HUES64 (cell line): ENCODE measurements around the gene TNFRSF13B.
"Not testable (repeated sequence)": the region's sequence is repeated elsewhere in the genome, so short reads cannot be mapped to it uniquely, and the experiment has no call there.

ENCODE experiments used
- H3K27ac ChIP-seq: 2 replicates; pipeline ENCODE4 v1.7.0; 2013; ENCODE audit warnings: low read depth, low read length, inconsistent platforms
- H3K27me3 ChIP-seq: 2 replicates; pipeline ENCODE4 v1.6.1; 2013; ENCODE audit warnings: mild to moderate bottlenecking, low read length; ENCODE audit not compliant: insufficient read depth
- H3K36me3 ChIP-seq: 2 replicates; pipeline ENCODE4 v1.6.1; 2013; ENCODE audit warnings: mild to moderate bottlenecking, low read length; ENCODE audit not compliant: insufficient read depth
- H3K4me1 ChIP-seq: 2 replicates; pipeline ENCODE4 v1.6.1; 2013; ENCODE audit warnings: mild to moderate bottlenecking, low read length, moderate library complexity; ENCODE audit not compliant: insufficient read depth
- H3K4me3 ChIP-seq: 2 replicates; pipeline ENCODE4 v1.5.1; 2013; ENCODE audit warnings: mild to moderate bottlenecking, low read length, moderate library complexity
- H3K9ac ChIP-seq: 2 replicates; pipeline ENCODE4 v1.6.1; 2013; ENCODE audit warnings: mild to moderate bottlenecking, low read depth, low read length
- H3K9me3 ChIP-seq: 2 replicates; pipeline ENCODE4 v1.6.1; 2013; ENCODE audit warnings: low read depth, low read length; ENCODE audit not compliant: insufficient read depth
- WGBS: fragments of 150-250, 120-280 bp; methylation state at CpG from one replicate; pipeline ENCODE4 v1.1.7; 2013; ENCODE audit warnings: missing lambda C conversion rate; 5-methylcytosine and 5-hydroxymethylcytosine counted together

TNFRSF13B gene

DNA sequence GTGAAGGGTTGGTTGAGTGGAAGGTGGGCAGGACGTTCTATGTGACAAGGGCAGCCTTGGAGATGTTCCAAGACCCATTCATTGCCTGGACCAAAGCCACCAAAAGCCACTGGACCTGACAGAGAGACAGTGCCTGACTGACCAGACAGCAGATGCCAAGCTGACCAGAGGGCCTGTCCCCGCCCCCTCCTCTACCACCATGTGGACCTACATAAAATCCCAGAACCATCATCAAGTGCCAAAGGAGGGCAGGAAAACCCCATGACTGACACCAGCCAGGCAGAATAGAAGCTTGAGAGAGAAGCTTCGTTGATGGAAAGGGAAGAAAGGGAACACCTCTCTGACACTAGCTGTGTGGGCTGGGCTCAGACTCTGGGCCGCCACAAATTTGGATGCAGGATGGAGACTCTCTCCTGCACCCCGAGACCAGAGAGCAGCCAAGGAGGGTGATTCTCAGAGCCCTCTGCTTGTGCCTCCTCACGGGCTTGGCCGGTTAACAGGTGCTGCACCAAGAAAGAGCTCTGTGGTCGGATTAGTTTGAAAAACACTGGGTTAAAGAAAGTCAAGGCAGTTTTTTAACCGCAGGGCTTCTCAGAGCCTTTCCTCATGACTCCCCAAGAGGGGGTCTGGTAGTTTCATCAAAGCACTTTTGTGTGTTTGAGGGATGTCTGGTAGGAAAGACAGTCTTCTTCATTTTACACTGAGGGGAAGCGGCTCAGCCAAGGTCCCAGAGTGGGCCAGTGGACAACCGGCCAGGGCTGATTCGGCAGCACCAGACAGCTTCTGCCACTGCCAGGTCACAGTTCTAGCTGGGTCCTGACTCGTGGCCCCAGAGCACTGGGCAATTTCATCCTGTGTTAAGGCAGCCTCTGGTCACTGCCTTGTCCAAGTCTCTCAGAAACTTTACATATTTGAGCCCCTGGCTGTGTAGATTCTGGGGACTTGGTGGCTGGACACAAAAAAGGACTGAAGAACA, 1.7 kb downstream of the TNFRSF13B start:
- Histone ChIP-seq H3K36me3 (no peaks in the 10 kb centered on the region), H3K27ac (no peak overlapping the region), H3K9ac (no peak overlapping the region), H3K9me3 (no peaks in the 10 kb centered on the region), H3K4me3 (no peak overlapping the region), H3K4me1 (no peaks in the 10 kb centered on the region), H3K27me3 (no peaks in the 10 kb centered on the region)
- 89% methylated on average over 13 of the region's 13 CpGs for WGBS

DNA sequence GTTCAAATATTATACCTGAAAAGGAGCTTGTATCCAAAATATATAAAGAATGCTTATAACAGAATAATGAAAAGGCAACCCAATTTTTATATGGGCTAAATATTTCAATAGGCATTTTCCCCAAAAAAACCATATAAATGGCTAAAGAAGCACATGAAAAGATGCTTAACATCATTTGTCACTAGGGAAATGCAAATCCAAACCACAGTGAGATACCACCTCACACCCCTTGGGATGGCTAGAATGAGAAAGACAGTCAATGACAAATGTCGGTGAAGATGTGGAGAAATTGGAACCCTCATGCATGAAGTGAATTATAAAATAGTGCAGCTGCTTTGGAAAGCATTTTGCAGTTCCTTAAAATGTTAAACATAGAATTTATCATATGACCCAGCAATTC, 3.1 kb downstream of the TNFRSF13B start:
- Histone ChIP-seq H3K9ac (no peak overlapping the region), H3K4me1 (no peaks in the 10 kb centered on the region), H3K36me3 (no peaks in the 10 kb centered on the region), H3K4me3 (no peak overlapping the region), H3K9me3 (no peaks in the 10 kb centered on the region), H3K27me3 (no peaks in the 10 kb centered on the region), H3K27ac (no peak overlapping the region)
- 75% methylated on average over 1 of the region's 1 CpG for WGBS

DNA sequence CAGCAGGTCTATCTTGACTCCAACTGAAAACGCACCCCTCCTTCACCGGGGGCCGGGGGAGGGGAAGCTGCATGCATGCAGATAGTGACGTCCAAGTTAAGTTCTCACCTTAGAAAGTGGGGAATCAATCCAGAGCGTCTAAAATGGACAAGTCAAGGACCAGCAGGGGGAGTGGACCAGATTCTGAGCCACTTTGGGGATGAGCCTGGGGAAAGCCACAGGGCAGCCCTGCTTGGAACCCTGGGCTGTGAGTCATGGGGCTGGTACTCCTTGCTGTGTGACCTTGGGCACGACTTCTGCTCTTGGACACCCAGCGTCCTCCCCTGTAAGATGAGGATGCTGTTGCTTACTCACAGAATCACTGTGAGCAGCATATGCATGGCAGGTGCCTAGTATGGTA, 9.1 kb downstream of the TNFRSF13B start:
- WGBS, result 74% methylated on average over 7 of the region's 7 CpGs
- Histone ChIP-seq H3K4me3 (no peak overlapping the region), H3K36me3 (no peaks in the 10 kb centered on the region), H3K9ac (no peak overlapping the region), H3K27me3 (no peaks in the 10 kb centered on the region), H3K9me3 (peaks cover 3% of the 10 kb centered on the region; the same call in 1 of the 2 replicates), H3K27ac (no peak overlapping the region), H3K4me1 (no peaks in the 10 kb centered on the region)

DNA sequence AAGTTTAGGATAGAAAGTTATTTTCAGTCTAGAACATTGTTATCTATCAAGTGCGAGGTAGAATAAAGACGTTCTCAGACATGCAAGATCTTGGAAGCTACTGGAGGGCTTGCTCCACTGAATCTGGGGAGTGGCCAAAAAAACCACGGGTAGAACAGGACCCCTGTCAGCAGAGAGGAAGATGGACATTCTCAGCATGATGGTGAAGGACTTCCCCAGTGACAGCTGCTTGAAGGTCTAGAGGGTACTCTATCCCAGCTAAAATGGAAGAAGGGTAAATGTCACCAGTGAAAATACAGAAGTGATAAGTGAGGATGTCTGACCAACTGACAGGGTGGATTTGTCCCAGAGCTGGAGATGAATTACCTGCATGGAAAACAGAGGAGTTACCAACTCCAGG, 10.1 kb downstream of the TNFRSF13B start:
- no peaks in the 10 kb centered on the region for H3K4me1 ChIP-seq
- H3K9me3 ChIP-seq, result peaks cover 3% of the 10 kb centered on the region; the same call in 1 of the 2 replicates
- no peak overlapping the region for H3K27ac ChIP-seq
- H3K4me3 ChIP-seq, result no peak overlapping the region
- WGBS, result 92% methylated on average over 3 of the region's 3 CpGs
- H3K27me3 ChIP-seq, result no peaks in the 10 kb centered on the region
- no peak overlapping the region for H3K9ac ChIP-seq
- H3K36me3 ChIP-seq, result no peaks in the 10 kb centered on the region

DNA sequence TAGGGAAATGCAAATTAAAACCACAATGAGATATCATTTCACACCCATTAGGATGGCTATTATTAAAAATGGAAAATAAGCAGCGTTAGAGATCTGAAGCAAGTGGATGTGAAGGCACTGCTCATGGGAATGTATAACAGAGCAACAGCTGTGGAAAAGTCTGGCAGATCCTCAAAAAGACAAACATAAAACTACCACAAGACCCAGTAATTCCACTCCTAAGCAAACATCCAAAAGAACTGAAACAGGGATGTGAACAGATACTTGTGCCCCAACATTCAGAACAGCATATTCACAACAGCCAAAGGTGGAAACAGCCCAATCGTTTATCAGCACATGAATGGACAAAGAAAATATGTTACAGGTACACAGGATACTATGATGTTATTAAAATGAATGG, 10.9 kb downstream of the TNFRSF13B start:
- not testable (repeated sequence) for H3K27me3 ChIP-seq, H3K9me3 ChIP-seq, H3K36me3 ChIP-seq, H3K9ac ChIP-seq, H3K27ac ChIP-seq, H3K4me3 ChIP-seq, H3K4me1 ChIP-seq
- no CpG with 5 or more reads among the region's 2 CpGs for WGBS

DNA sequence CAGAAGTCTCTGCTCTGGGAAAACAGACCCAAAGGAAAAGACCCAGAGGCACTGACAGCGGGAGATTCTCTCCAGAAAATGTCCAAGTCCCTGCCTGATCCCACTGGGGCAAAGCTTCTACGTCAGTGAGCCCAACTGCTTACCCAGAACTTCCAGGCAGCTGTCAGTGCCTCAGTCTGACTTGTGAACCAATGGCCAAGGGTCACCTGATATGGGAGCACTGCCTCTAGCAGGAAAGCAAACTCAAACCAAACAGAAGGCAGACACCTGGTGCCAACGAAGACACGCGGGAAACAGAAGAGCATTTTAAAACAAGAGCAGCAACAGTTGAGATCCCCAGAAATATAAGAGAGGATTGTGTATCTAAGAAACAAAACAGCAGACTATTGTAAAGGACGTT, 16.9 kb downstream of the TNFRSF13B start:
- not testable (repeated sequence) for H3K4me1 ChIP-seq, H3K36me3 ChIP-seq, H3K4me3 ChIP-seq, H3K27ac ChIP-seq, H3K9ac ChIP-seq, H3K9me3 ChIP-seq, H3K27me3 ChIP-seq
- 88% methylated on average over 6 of the region's 6 CpGs for WGBS

DNA sequence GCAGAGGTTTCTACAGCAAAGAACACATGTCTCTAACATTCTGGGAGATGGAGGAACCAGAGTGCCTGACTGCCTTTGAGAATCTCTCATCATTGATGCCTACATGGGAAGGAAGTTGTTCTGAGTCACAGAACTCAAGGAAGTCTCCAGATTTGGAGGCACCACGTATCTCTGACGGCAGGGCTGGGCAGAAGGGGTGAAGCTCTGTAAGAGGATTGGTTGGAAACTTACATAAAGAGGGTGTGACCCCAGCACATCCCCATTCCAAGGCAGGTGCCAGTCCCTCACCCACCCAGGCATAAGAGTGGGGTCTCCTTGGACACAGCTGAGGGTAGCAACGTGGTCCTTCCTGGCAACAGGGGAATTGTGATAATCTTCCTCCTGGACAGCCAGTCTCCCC, 17.4 kb downstream of the TNFRSF13B start:
- Histone ChIP-seq H3K36me3 (no peaks in the 10 kb centered on the region), H3K4me3 (no peak overlapping the region), H3K9me3 (no peaks in the 10 kb centered on the region; the same call in 1 of the 2 replicates), H3K4me1 (no peaks in the 10 kb centered on the region), H3K9ac (no peak overlapping the region), H3K27ac (no peak overlapping the region), H3K27me3 (no peaks in the 10 kb centered on the region; the same call in 1 of the 2 replicates)
- WGBS, result 80% methylated on average over 3 of the region's 3 CpGs

DNA sequence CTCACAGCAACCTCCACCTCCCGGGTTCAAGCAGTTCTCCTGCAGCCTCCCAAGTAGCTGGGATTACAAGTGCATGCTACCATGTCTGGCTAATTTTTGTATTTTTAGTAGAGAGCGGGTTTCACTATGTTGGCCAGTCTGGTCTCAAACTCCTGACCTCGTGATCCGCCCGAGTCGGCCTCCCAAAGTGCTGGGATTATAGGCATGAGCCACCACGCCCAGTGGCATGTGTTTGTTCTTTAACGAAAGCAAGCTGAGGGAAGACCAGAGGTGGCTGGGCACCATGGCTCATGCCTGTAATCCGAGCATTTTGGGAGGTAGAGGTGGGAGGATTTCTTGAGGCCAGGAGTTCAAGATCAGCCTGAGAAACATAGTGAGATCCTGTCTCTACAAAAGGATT, 18.1 kb downstream of the TNFRSF13B start:
- Histone ChIP-seq H3K9me3 (peaks cover 3% of the 10 kb centered on the region), H3K36me3 (no peaks in the 10 kb centered on the region), H3K4me1 (no peaks in the 10 kb centered on the region), H3K27ac (no peak overlapping the region), H3K9ac (no peak overlapping the region), H3K27me3 (no peaks in the 10 kb centered on the region; the same call in 1 of the 2 replicates), H3K4me3 (no peak overlapping the region)
- 92% methylated on average over 9 of the region's 9 CpGs for WGBS

DNA sequence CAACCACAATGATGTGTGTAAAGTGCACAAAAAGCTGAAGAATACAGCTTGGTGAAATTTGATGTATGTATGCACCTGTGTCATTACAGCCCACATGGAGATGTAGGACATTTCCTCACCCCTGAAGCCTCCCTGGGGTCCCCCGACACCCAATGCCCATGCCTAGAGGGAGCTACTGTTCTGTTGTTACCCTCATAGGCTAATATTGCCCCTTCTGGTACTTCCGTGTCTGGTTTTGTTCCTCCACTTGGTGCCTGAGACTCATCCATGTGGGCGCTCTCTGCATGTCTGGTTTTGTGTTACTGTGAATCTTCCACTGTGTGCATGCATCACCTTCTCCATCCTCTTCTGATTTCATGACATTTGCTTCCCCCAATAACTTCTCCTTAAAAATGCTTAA, 18.6 kb downstream of the TNFRSF13B start:
- H3K36me3 ChIP-seq, result no peaks in the 10 kb centered on the region
- H3K9ac ChIP-seq, result no peak overlapping the region
- H3K27me3 ChIP-seq, result no peaks in the 10 kb centered on the region; the same call in 1 of the 2 replicates
- H3K27ac ChIP-seq, result no peak overlapping the region
- WGBS, result 92% methylated on average over 3 of the region's 3 CpGs
- peaks cover 7% of the 10 kb centered on the region for H3K9me3 ChIP-seq
- no peak overlapping the region for H3K4me3 ChIP-seq
- H3K4me1 ChIP-seq, result no peaks in the 10 kb centered on the region

DNA sequence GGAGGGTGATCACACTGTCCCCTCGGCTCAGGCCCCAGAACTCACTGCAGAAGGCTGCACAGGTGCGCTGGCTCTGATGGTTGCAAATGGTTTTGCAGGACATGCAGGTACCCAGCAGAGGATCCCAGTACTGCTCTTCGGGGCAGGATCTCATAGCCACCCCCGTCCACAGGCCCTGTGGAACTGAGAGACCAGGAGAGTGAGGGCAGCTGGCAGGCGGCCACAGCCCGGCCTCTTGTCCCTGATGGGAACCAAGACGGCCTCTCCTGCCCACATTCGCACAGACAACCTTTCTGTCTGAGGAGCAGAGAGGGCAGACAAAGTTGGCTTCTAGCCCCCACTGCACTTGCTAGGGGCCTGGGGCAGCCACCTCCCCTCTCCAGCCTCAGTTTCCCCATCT, 19.5 kb downstream of the TNFRSF13B start:
- no peaks in the 10 kb centered on the region for H3K4me1 ChIP-seq
- H3K27me3 ChIP-seq, result no peaks in the 10 kb centered on the region; the same call in 1 of the 2 replicates
- H3K9me3 ChIP-seq, result peaks cover 7% of the 10 kb centered on the region
- no peak overlapping the region for H3K9ac ChIP-seq
- 81% methylated on average over 8 of the region's 8 CpGs for WGBS
- H3K4me3 ChIP-seq, result no peak overlapping the region
- H3K36me3 ChIP-seq, result no peaks in the 10 kb centered on the region
- no peak overlapping the region for H3K27ac ChIP-seq

DNA sequence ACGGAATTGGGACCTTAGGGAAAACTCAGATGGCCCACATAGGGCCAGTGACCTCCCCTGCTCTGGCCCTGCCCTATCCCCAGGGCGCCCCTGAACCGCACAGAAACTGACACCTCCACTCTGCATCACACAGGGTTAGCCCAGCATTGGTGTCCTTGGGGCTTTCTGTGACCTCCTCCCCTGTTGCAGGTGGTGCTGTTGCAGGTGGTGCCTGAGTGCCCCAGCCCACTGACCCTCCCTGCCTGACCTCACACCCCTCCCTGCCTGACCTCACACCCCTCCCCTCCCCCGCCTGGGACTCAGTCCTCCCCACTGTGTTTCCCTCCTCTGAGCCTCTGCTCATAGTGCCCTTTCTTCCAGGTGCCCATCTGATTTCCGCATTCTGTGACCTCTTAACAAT, 21.4 kb downstream of the TNFRSF13B start:
- Histone ChIP-seq H3K27ac (no peak overlapping the region), H3K9me3 (peaks cover 7% of the 10 kb centered on the region), H3K9ac (no peak overlapping the region), H3K4me1 (0 out of 2 replicates have a peak, but pooled peaks cover under 1% of the 10 kb centered on the region), H3K4me3 (no peak overlapping the region), H3K36me3 (no peaks in the 10 kb centered on the region), H3K27me3 (no peaks in the 10 kb centered on the region; the same call in 1 of the 2 replicates)
- WGBS, result 91% methylated on average over 5 of the region's 5 CpGs
